Activated CD4-positive, alpha-beta memory T cell treated with anti-CD3 and anti-CD28 coated beads, Interleukin-2, amount 10 ng/mL, durations not matched to agents 7 days and 5 days (primary cell): Measurements from ENCODE around the gene PKHD1. TPM values are rescaled to one million over a fixed set of nuclear protein-coding genes. Genes with fewer than 3 reads are reported as not detected.

Source experiments
- CTCF ChIA-PET: fragments of 350-600 bp; sonication (Branson Sonifier 250); formaldehyde crosslinking; loops from one replicate; lab custom pipeline; 2021; ENCODE audit warnings: antibody characterized with exemption, inconsistent platforms; lab: Charles Lee
- POLR2A ChIA-PET: fragments of 350-600 bp; sonication (Branson Sonifier 250); formaldehyde crosslinking; loops from one replicate; lab custom pipeline; 2021; ENCODE audit warnings: antibody characterized with exemption; lab: Charles Lee
- DNase-seq: peaks from one replicate; pipeline ENCODE4 v3.0.0-alpha.2; 2020
- H3K27ac Mint-ChIP-seq: one replicate; pipeline ENCODE4 v1.8.0; 2021; ENCODE audit warnings: mild to moderate bottlenecking, mixed read lengths
- H3K27me3 Mint-ChIP-seq: one replicate; pipeline ENCODE4 v1.8.0; 2021; ENCODE audit warnings: mixed read lengths
- H3K36me3 Mint-ChIP-seq: one replicate; pipeline ENCODE4 v1.8.0; 2021; ENCODE audit warnings: low read depth, mixed read lengths
- H3K4me1 Mint-ChIP-seq: one replicate; pipeline ENCODE4 v1.8.0; 2021; ENCODE audit warnings: mixed read lengths
- H3K4me3 Mint-ChIP-seq: one replicate; pipeline ENCODE4 v1.8.0; 2021; ENCODE audit warnings: mild to moderate bottlenecking, mixed read lengths
- H3K9me3 Mint-ChIP-seq: one replicate; pipeline ENCODE4 v1.8.0; 2021; ENCODE audit warnings: mixed read lengths
- total RNA-seq, 2 experiments: library from RNA; stranded (reverse); gene quantifications; one replicate each; pipeline ENCODE4 v1.2.3, GENCODE V29; 2021

PKHD1 gene
- total RNA-seq, 2 experiments from 2014 or later = not detected

DNA sequence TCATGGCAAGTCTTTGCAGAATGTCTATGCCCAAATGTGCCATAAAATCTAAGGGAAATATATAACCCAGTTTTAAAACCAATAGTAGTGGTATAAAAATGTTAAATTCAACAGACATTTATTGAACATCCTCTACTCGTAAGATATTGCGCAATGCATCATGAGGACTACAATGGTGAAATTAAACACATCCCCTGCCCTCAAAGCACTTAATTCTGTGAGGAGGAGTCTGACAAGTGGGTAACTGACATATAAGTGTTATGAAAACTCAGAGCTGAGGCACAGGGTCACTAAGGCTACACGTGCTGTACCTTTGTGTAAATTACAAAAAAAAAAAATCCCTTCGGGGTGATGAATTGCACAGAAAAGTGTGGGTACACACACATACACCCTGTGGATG, 6.2 kb downstream of the PKHD1 start:
- H3K27ac Mint-ChIP-seq = no peak overlapping the region
- peaks cover 24% of the 10 kb centered on the region for H3K27me3 Mint-ChIP-seq
- no peaks in the 10 kb centered on the region for H3K9me3 Mint-ChIP-seq
- no peak for DNase-seq
- H3K4me1 Mint-ChIP-seq = no peaks in the 10 kb centered on the region
- ChIA-PET CTCF (no interaction called here), POLR2A (no interaction called here)
- no peak overlapping the region for H3K4me3 Mint-ChIP-seq
- no peaks in the 10 kb centered on the region for H3K36me3 Mint-ChIP-seq

DNA sequence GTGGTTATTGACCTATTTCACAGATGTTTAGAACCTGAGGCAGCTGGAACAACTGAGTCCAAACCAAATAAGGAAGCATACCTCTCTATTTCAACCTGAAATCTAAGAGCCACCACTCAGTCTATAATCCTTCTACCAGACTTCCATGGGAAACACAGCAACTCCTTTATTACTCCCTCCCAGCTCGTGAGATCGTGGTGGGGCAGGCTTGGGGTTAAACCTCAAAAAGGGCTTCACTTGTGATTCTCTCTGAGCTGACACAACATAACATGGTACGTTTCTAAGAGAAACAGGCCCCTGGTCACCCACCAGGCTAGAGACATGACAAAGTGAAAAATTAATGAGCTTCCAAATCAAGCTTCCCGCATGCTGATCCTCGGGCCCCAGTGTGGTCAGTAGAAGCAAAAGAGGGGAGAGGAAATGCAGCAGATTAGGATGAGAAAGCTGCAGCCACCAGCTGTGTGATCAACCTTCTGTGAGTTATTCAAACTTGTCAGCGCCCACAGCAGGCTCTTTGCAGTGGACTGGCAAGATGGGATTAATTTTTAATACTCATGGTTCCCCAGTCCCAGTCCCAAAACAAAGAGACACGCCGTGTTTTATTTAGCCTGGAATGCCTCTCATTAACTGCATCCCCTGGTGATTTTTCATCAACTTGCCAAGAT, 9.3 kb downstream of the PKHD1 start:
- ChIA-PET POLR2A (no interaction called here), CTCF (no interaction called here)
- DNase-seq = no peak
- H3K36me3 Mint-ChIP-seq = no peaks in the 10 kb centered on the region
- H3K4me1 Mint-ChIP-seq = no peaks in the 10 kb centered on the region
- H3K9me3 Mint-ChIP-seq = no peaks in the 10 kb centered on the region
- peaks cover 25% of the 10 kb centered on the region for H3K27me3 Mint-ChIP-seq
- no peak overlapping the region for H3K27ac Mint-ChIP-seq
- H3K4me3 Mint-ChIP-seq = no peak overlapping the region

DNA sequence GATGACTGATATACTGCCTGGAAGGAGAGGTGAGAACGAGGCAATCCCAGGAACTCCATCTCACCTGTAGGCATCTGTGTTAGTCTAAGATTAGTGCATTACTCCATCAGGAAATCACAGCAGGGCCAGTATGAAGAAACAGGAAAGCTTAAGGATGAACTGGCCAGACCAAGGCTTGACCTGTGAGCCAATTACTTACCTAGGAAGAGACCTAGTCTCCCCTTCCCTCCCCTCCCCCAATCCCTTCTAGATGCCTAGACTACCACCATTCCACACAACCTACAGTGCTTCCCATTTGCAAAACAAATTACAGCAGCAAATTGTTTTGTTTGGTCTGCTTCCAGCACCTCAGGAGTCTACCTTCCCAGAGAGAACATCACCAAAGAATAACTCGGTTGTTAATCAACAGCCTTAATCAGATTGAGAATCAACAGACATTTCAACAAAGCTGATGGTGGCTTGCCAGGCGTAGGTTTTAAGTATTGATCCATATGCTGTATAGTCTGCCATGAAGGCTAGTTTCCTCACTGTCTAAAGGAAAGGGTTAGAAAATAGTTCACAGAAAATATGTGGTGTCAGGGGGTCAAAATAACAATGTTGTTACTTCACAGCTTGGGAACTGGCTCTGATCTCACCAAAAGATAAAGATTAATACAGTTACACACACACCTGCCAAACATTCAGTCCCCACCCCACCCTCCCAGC, 10.1 kb downstream of the PKHD1 start:
- POLR2A ChIA-PET = no interaction called here

DNA sequence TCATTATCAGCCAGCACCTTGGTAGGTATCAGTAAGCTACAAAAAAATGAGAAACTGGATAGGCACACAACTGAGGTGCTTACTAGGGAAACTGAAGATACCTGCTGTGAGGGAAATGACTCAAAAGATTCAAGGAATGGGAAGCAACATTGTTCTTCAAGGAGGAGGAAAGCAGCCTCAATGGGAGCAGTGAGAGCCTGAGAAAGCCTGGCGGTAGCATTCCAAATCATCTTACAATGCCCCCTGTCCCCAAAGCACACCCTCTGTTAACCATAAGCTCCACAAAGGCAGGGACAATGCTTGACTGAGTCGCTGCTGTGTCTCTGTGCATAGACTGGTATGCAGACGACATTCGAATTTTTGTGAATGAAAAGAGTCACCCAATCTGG, 10.6 kb downstream of the PKHD1 start:
- DNase-seq = no peak
- Mint-ChIP-seq H3K4me1 (no peaks in the 10 kb centered on the region), H3K27me3 (peaks cover 25% of the 10 kb centered on the region), H3K27ac (no peak overlapping the region), H3K9me3 (no peaks in the 10 kb centered on the region), H3K36me3 (no peaks in the 10 kb centered on the region), H3K4me3 (no peak overlapping the region)
- ChIA-PET POLR2A (no interaction called here), CTCF (interaction anchor here (1.5 kb wide), 1 partner anchor 13 kb away, joined by 4 read pairs; no protein-coding TSS in a partner anchor)

More for the DNA sequence above, 10.1 kb downstream of the PKHD1 start:
- Mint-ChIP-seq H3K27me3 (peaks cover 23% of the 10 kb centered on the region), H3K4me3 (no peak overlapping the region), H3K4me1 (no peaks in the 10 kb centered on the region), H3K36me3 (no peaks in the 10 kb centered on the region), H3K27ac (no peak overlapping the region), H3K9me3 (no peaks in the 10 kb centered on the region)
- CTCF ChIA-PET = no interaction called here
- DNase-seq = no peak

DNA sequence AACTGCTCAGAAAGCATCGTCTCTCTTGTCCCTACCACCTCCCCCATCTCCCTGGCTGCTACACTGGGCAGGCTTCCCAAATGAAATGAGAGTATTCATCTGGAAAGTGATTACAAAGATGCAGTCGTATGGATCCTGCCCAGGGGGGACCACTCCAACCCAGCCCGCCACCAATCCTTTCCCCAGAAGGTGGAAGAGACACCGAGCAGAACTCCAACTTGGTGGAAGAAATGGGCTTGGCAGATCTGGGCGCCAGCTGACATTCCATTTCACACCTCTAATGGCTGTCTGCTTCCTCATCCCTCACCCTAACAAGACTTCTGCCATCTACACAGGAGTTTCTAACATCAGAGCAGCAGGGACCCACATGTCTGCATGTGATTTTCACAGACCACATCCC, 12.7 kb downstream of the PKHD1 start:
- CTCF ChIA-PET = no interaction called here
- DNase-seq = no peak

DNA sequence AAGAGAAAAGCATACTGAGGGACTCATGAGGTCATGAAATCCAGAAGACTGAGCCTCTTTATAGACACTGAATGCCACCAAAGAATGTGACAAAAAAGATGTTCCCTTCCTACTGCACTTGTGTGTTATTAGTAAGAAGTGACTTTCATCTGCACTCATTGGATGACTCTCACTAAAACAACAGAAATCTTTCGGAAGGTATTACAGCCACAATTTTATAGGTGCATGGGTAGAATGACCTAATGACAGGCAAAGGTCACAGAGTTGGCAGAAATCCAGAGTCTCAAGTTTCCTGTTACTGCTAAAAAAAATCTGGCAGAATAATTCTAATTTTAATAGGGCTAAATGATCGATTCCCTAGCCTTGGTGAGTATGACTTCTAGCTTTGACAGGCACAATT, 13.3 kb downstream of the PKHD1 start:
- ChIA-PET CTCF (no interaction called here), POLR2A (no interaction called here)
- no peaks in the 10 kb centered on the region for H3K36me3 Mint-ChIP-seq
- H3K27me3 Mint-ChIP-seq = peaks cover 21% of the 10 kb centered on the region
- no peak for DNase-seq
- no peaks in the 10 kb centered on the region for H3K9me3 Mint-ChIP-seq
- no peak overlapping the region for H3K4me3 Mint-ChIP-seq
- H3K27ac Mint-ChIP-seq = no peak overlapping the region
- H3K4me1 Mint-ChIP-seq = no peaks in the 10 kb centered on the region

More for the DNA sequence above, 12.7 kb downstream of the PKHD1 start:
- no peaks in the 10 kb centered on the region for H3K4me1 Mint-ChIP-seq
- H3K36me3 Mint-ChIP-seq = no peaks in the 10 kb centered on the region
- H3K9me3 Mint-ChIP-seq = no peaks in the 10 kb centered on the region
- H3K27ac Mint-ChIP-seq = no peak overlapping the region
- no peak overlapping the region for H3K4me3 Mint-ChIP-seq
- H3K27me3 Mint-ChIP-seq = peaks cover 22% of the 10 kb centered on the region
- POLR2A ChIA-PET = no interaction called here

DNA sequence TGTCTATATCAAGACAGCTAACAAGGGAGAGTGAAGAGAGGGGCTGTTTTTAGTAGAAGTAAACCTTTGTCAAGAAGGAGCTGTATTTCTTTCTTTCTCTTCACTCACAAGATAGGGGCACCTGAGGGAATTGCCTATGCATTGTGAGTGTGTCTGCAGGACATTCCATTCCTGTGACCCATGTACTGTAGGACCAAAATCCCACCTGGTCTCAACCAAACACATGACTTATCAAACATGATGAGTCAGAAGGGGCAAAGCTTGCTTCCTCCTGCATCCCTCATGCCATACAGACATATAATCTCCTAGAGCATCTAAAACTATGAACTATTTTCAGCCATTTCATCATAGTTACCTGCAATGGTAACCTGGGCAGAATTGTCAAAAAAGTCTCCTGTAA, 21.8 kb downstream of the PKHD1 start:
- CTCF ChIA-PET = interaction anchor here (1.0 kb wide), 1 partner anchor 189 kb away, joined by 3 read pairs; no protein-coding TSS in a partner anchor
- Mint-ChIP-seq H3K36me3 (no peaks in the 10 kb centered on the region), H3K27ac (no peak overlapping the region), H3K4me1 (peaks cover 11% of the 10 kb centered on the region), H3K27me3 (peaks cover 18% of the 10 kb centered on the region), H3K4me3 (no peak overlapping the region), H3K9me3 (no peaks in the 10 kb centered on the region)
- DNase-seq = no peak
- POLR2A ChIA-PET = no interaction called here

DNA sequence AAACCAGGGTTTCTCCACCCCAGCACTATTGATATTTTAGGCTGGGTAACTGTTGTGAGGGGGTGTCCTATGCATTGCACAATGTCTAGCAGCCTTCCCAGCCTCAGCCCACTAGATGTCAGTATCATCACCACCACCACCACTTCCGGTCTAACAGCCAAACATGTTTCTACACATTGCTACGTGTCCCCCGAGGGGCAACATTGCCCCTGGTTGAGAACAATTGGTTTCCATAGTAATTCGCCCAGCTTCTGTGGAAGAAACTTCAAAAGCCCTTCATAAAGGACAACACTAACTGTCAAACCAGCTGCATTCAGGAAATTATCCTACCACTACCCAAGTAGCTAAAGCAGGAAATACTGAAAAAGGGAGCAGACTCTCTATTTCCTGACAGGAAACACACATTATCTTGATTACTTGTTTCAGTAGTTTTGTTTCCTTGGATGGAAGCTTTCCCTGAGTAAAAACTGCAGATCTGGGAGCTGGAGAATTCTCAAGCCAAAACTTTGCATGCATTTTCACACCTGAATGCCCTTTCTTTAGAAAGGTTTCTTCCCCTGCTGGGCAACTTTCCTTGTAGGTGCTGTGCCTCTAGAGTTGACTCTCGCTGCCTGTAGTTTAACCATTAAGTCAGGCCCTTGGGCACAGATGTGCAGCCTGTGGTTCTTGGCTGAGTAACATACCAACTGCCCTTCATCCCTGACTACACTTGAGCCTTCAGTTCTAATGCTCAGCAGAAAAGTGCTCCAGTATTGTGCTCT, 23.6 kb downstream of the PKHD1 start:
- CTCF ChIA-PET = interaction anchor here (0.7 to 2.8 kb wide), 10 partner anchors 9 to 461 kb away, joined by 3 to 13 read pairs (median 4); no protein-coding TSS in a partner anchor
- POLR2A ChIA-PET = no interaction called here
- Mint-ChIP-seq H3K4me1 (peaks cover 11% of the 10 kb centered on the region), H3K9me3 (no peaks in the 10 kb centered on the region), H3K4me3 (no peak overlapping the region), H3K27ac (peak overlapping the region; percentile 67), H3K36me3 (no peaks in the 10 kb centered on the region), H3K27me3 (peaks cover 18% of the 10 kb centered on the region)
- DNase-seq = peak; percentile 72

DNA sequence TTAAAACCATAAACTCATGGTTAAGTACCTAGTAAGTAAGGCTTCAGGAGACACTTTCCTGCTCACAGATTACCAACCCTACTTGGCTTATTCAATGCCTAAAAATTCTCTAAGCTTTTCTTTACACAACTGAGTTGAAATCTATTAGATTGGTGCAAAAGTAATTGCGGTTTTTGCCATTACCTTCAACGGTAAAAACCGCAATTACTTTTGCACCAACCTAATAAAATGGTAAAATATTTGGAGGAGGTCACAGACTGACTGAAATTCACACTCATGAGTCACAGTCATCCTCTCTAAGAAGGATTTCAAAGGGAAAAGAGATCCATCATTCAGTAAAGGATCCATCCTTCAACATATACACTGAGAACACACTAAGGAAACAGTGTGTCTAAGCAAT, 25.9 kb downstream of the PKHD1 start:
- ChIA-PET CTCF (interaction anchor here (0.6 to 1.0 kb wide), 3 partner anchors 12 to 202 kb away, joined by 3 to 5 read pairs (median 4); no protein-coding TSS in a partner anchor), POLR2A (no interaction called here)
- no peaks in the 10 kb centered on the region for H3K9me3 Mint-ChIP-seq
- H3K27ac Mint-ChIP-seq = no peak overlapping the region
- peaks cover 11% of the 10 kb centered on the region for H3K4me1 Mint-ChIP-seq
- DNase-seq = no peak
- H3K27me3 Mint-ChIP-seq = peaks cover 16% of the 10 kb centered on the region
- no peak overlapping the region for H3K4me3 Mint-ChIP-seq
- H3K36me3 Mint-ChIP-seq = no peaks in the 10 kb centered on the region

DNA sequence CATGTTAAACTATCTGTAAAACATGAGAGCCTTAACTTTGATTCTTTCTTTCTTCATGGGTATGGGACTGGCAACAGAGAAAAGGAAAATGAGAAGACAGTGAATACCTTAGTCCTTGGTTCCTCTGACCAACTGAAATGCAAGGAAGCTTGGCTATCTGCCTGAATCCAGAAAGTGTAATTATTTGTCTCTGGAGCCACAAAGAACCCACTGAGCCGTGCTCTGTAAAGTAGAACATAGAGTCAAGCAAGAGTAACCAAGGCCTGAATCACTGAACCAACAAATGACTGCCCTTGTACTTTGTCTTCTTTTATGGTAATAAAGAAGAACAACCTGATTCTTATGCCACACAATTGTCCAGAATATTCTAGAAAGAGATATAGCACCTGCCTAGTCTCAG, 27.6 kb downstream of the PKHD1 start:
- Mint-ChIP-seq H3K27ac (no peak overlapping the region), H3K27me3 (peaks cover 18% of the 10 kb centered on the region), H3K9me3 (no peaks in the 10 kb centered on the region), H3K4me1 (peaks cover 11% of the 10 kb centered on the region), H3K36me3 (no peaks in the 10 kb centered on the region), H3K4me3 (no peak overlapping the region)
- CTCF ChIA-PET = interaction anchor here (1.4 to 1.5 kb wide), 2 partner anchors 9 to 73 kb away, joined by 4 read pairs; no protein-coding TSS in a partner anchor
- no peak for DNase-seq
- POLR2A ChIA-PET = no interaction called here

DNA sequence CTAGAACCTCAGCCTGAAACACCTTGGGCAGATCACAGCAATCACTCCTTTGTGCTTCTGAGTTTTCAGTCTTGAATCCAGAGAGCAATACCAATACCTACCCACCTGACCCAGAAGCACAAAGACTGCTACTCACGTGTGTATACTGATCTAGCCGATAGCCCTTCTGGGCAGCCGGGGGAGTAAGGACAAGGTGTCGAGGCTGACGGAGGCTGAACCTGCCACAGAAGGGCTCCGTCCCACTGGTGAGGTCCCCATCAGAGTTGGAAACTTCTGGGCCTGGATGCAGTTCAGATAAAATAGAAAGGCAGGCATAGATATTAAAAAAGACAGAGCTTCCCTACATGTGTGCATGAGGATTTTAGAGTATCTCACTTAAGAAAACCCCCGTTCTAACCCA, 32.0 kb downstream of the PKHD1 start:
- ChIA-PET POLR2A (no interaction called here), CTCF (no interaction called here)
- H3K27ac Mint-ChIP-seq = no peak overlapping the region
- H3K4me1 Mint-ChIP-seq = no peaks in the 10 kb centered on the region
- no peaks in the 10 kb centered on the region for H3K36me3 Mint-ChIP-seq
- no peaks in the 10 kb centered on the region for H3K9me3 Mint-ChIP-seq
- DNase-seq = no peak
- no peak overlapping the region for H3K4me3 Mint-ChIP-seq
- peaks cover 15% of the 10 kb centered on the region for H3K27me3 Mint-ChIP-seq

DNA sequence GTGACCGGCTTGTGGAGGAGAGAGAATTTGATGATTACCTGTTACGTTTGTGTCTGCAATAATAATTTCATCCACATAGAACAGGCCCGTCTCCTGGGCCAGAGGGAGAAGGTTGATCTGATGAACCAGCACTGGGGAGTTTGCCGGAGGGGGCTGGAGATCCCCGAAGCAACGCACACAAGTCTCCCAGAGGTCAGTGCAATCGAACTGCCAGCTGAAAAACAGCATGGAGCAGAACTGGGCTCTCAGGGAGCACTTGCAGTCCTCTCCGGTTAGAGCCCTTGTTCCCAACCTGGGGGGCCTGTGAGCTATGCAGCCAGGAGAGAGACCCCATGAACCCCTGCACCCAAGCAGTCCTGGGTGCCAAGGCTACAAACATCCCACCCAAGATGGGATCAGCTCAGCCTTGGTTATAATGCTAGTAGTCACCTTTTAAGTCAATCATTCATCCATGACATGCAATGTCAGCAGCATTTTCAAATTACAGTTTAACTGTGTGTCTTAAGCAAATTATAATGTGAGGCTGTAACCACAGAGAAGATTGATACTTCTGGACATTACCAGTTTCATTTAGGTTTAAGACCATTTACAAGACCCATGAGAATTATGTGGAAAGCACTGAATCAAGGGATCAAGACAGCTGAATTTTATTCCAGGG, 34.2 kb downstream of the PKHD1 start:
- Mint-ChIP-seq H3K4me1 (no peaks in the 10 kb centered on the region), H3K36me3 (no peaks in the 10 kb centered on the region), H3K27ac (no peak overlapping the region), H3K27me3 (peaks cover 20% of the 10 kb centered on the region), H3K9me3 (no peaks in the 10 kb centered on the region), H3K4me3 (no peak overlapping the region)
- no peak for DNase-seq
- CTCF ChIA-PET = interaction anchor here (1.1 kb wide), 1 partner anchor 11 kb away, joined by 3 read pairs; no protein-coding TSS in a partner anchor
- POLR2A ChIA-PET = no interaction called here
